Measurements from ENCODE around the gene WNT3.

Gene WNT3

DNA sequence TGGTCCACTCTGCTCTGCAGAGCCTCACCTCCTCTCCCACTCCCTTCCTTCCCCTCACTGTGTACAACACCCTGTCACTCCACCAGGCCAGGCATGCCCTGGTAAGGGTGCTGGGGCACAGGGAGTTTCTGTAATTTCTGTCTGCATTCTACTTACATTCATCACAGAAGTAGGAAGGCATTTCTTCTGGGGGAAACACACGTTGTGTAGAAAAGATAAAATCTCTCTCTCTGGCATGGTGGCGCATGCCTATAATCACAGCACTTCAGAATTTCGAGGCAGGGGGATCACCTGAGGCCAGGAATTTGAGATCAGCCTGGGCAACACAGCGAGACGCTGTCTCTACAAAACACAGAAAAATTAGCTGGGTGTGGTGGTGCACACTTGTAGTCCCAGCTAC lies 27.0 kb downstream of the WNT3 start:
- intact Hi-C loops (cut with DNase I): no loop called here
- DNase-seq: no peak

- intact Hi-C loops (cut with DNase I): no loop called here
Observed at GRCh38 chr17:46790216-46790615, 28.3 kb downstream of the WNT3 start.

GRCh38 chr17:46789610-46790009 lies 28.9 kb downstream of the WNT3 start:
- intact Hi-C loops (cut with DNase I): no loop called here
- no peak for DNase-seq

More at GRCh38 chr17:46790216-46790615, 28.3 kb downstream of the WNT3 start:
- DNase-seq: no peak

DNA sequence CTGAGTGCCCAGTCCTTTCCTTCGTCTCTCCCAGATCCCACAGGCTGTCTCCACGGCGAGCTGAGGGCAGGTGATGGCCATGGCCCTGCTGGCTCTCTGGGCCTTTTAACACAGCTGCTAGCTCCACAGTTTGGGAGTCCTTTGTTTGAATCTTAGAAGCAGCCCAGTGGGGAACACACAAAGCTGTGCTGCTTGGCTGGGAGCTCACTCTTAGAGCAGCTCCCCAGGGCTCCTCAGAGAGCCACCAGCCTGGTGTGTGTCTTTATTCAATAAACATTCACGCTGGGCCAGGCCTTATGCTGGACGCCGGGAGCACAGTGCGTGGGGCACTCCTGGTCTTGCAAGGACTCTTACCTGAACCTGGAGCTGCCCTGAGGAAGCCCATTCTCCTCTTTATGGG lies 29.7 kb downstream of the WNT3 start:
- DNase-seq: no peak
- intact Hi-C loops (cut with DNase I): no loop called here

- intact Hi-C loops (cut with DNase I): no loop called here
- DNase-seq: no peak
Observed at GRCh38 chr17:46788300-46788699, 30.2 kb downstream of the WNT3 start.

DNA sequence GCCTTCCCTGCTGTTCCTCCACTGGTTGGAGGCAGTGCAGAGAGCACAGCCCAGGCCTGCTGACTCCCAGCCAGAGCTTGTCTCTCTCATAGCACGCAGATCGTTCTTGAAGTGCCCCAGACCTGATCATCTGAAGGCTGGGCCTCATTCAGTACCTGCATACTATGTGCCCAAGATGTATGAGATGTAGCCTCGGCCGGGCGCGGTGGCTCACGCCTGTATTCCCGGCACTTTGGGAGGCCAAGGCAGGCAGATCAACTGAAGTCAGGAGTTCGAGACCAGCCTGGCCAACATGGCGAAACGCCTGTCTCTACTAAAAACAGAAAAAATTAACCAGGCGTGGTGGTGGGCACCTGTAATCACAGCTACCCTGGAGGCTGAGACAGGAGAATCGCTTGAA lies 31.0 kb downstream of the WNT3 start:
- no peak for DNase-seq
- intact Hi-C loops (cut with DNase I): no loop called here

DNA sequence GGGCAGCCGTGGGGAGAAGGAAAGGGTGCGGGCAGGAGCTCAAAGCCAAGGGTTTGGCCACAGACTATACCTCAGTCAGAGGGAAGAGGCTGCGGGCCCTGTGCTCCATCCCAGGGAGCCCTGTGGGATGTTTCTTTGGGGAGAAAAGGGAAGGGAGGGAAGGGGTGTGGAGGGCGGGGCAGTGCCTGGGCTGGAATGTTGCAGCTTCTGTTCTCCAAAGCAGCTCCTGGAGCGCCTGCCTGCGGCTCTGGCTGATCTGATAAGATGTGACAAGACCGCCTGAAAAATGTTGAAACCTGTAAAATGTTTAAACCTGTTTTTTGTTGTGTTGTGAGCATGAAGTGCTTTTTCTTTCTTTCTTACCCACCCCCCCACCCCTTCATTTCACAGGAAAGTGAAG lies 32.8 kb downstream of the WNT3 start:
- no peak for DNase-seq
- intact Hi-C loops (cut with DNase I): no loop called here

DNA sequence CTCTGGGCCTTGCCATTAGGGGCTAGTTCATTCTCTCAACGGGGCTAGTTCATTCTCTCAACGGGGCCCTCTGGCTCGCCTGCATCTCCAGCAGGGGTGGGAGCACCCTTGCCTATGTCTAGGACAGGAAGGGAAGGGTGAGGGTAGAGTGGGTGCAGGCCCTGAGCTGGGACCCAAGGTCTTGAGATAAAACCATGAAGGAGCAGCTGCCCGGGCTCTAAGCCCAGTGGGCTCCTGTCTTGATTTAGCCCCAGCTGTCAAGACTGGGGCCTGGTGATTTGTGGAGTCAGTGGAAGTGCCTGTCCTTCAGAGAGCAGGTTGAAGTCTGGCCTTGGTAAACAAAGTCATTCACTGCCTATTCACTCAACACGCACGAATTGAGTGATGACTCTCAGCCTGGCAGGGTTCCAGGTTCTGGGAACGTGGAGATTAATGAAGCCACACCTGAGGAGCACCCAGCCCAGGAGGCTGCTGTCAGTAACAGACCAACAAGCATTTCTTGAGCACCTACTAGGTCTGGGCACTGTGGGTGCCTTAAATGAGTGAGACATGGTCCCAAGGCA lies 35.4 kb downstream of the WNT3 start:
- DNase-seq: peak in 2 of 10 donors; percentile 60 to 67
- intact Hi-C loops (cut with DNase I): no loop called here

- intact Hi-C loops (cut with DNase I): no loop called here
Observed at GRCh38 chr17:46782250-46782953, 36.1 kb downstream of the WNT3 start.

DNA sequence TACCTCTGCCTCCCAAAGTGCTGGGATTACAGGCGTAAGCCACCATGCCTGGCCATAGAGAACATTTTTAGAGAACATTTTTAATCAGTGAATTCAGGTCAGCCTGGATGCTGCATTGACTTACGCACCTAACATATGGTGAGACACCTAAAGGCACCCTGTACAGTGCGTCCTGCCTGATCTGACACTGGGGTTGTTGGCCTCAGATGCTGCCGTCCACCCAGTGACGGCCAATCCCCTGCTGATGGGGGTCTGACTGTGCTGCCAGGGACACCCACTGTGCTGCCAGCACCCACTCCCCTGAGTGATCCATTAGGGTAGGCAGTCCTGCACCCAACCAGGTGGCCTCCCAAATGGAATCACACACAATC lies 38.5 kb downstream of the WNT3 start:
- intact Hi-C loops (cut with DNase I): no loop called here
- peak in 2 of 10 donors; percentile 8 to 22 for DNase-seq

More at GRCh38 chr17:46782250-46782953, 36.1 kb downstream of the WNT3 start:
- peak in 2 of 10 donors; percentile 50 to 75 for DNase-seq

DNA sequence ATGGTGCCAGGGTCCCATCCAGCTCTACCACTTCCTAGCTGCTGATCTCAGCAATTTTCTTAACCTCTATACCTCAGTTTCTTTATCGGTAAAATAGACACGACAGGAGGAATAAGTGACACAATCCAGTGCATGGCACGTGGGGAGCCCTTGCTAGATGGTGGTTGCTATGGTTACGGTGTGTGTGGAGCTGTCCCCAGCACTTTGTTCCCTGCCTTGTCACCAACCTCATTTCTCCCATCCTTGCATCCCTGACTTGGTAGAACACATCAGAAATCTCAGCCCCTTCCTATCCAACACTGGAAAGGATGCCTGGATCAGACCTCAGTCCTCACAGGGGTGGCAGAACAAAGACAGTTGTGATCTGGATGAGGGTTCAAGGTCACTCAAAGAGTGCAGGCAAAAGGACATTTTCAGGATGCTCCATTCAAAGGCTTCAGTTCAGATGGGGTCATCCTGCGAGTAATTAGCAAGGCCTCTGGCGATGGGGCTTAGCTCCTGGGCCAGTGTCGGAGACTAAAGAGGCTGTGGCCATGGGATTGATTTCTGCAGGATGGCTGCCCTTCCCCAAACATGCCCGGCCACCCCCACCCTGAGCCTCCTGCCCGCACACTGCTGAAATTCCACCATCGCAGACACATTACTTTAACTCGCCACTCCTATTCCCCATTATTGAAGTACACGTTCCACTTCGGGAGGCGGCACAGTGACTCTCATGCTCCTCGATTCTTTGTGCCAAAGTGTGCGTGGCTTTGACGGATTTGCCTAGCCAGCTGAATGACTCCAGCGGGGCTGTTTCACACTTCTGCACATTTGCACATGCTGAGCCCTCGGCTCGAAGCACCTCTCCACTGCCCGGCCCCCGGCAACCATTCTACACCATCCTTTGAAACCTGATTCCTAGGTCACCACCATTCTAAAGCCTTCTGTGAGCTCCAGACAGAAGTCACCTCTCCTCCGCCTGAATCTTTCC lies 40.3 kb downstream of the WNT3 start:
- peak in 5 of 10 donors; percentile 26 to 88 (median 60) for DNase-seq
- intact Hi-C loops (cut with DNase I): no loop called here

GRCh38 chr17:46776298-46777005 lies 42.0 kb downstream of the WNT3 start:
- intact Hi-C loops (cut with DNase I): no loop called here
- DNase-seq: peak in 2 of 10 donors; percentile 8 to 35

GRCh38 chr17:46774108-46774737 lies 44.3 kb downstream of the WNT3 start:
- peak in 2 of 10 donors; percentile 25 to 40 for DNase-seq
- intact Hi-C loops (cut with DNase I): no loop called here

GRCh38 chr17:46773676-46774075 lies 44.8 kb downstream of the WNT3 start:
- DNase-seq: peak in 2 of 10 donors; percentile 60 to 78
- intact Hi-C loops (cut with DNase I): no loop called here

DNA sequence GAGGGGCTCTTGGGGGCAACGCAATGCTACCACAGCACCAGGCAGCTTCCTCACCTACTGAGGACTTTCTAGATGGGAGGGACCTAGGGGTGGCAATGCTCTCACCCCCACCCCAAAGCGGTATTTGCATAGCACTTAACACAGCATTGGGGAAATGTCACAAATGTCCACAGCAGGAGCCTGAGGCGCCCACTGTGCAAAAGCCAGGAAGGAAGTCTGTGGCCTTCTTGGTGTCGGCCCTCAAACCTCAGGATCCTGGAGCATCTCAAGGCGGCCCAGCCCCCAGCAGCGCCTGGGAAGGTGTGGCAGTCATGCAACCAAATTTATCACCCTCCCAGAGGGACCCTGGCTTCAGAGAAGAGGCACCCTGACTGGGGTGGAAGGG lies 45.3 kb downstream of the WNT3 start:
- intact Hi-C loops (cut with DNase I): no loop called here
- peak in 2 of 10 donors; percentile 42 to 59 for DNase-seq

DNA sequence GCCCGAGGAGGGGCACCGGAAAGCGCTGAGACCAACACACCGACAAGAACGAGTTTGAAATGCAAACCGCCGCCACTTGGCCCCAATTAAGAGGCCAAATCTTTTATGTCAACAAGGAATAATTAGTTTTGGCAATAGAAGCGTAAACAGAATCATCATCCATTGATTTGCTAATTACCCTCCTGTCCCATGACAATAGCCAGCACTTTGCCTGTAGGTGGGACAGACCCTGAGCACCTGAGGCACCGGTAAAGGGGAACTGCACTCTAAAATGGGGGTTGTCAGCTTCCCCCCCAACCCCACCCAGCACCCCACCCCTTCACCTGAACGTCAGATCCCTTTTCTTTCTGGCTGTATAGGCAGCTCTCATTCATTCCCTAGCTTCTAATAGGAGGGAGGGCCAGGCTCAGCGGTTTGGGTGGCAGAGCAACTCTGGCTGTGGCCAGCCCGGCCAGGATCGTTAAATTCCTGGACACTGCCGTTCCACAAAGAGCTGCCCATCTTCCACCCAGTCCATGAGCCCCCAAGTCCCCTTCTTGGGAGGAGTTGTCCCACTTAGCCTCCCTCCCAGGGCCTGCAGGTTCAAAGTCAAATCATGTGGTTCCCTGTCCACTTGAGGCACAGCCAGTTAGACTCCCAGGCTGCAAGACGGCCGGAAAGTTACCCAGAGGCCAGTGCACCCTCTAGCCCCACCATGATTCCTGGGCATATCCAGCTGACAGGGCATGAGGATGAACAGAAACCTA lies 45.8 kb downstream of the WNT3 start:
- intact Hi-C loops (cut with DNase I): no loop called here
- peak in 2 of 10 donors; percentile 42 to 69 for DNase-seq

GRCh38 chr17:46771561-46772474 lies 46.7 kb downstream of the WNT3 start:
- peak in 2 of 10 donors; percentile 72 to 86 for DNase-seq
- intact Hi-C loops (cut with DNase I): no loop called here
